Activated CD8-positive, alpha-beta memory T cell treated with anti-CD3 and anti-CD28 coated beads for 24 hours (primary cell): Measurements from ENCODE around the gene PRKACB.
"Not testable (repeated sequence)": the region's sequence is repeated elsewhere in the genome, so short reads cannot be mapped to it uniquely, and the experiment has no call there.

Experiments used
- DNase-seq: peaks from one replicate; pipeline ENCODE4 v3.0.0-alpha.2; 2020

Gene PRKACB

DNA sequence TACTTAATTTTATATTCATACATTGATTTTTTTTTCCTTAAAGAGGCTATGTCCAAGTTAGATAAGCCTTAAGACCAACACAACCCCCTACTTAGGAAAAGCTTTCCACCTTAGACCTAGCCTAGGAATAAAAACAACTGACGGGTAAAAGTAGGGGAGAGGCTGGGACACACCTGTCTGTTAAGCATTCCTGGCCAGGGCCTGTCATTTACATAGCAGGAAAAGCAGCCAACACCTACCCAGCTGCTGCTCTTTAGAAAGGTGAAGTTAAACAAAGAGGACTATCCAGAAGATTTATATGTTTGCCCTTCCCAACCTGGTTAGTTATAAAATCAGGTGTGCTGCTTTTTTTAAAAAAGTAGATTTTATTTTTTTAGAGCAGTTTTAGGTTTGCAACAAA is 128.3 kb downstream of the PRKACB start:
- DNase-seq = no peak

DNA sequence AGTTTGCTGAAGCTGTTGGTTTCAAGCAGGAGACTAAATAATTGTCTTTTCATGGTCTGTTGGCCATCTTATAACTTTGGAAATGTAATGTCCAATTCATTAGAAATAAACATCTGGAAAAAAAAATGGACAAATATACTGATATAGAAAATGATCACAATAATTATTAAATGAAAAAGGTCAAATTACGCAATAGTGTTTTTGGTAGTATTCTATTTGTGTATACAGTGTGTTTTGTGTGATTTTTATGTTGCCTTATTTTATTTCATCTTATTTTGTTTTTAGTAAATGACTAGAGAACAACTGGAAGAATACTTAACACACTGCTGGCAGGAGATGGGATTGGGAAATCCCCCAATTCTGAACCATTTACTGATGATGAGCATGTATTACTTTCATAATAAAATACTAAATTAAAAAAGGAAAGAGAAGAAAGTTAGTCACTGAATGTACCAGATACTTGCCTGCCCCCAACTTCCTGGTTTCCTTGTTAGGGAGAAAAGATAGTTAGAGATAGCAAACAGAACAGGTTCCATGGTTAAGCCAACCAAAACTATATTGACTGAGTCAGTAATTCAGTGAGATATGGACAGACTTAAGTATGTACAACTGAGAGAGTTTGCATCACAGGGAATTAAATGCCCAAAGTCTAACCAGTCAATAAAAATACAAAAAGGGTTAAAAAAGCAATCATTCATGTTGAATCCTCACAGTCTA is 133.4 kb downstream of the PRKACB start:
- no peak for DNase-seq

DNA sequence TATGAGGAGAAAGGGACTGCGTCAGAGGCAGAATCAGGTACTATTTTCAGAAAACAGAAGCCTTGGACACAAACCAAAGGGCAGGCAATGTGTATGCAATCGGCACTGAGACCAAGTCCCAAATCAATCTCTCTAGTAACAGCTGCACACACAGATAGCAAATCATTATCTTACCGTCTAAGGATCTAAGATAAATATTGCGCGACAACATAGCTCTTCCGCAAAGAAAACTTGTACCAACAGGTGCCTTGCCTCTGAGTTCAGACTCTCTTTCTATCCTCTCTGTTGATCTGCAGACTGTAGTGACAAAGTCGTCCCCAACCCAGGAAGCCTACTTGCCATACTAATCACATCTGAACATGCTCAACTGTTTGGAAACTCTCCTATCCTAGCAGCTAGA is 134.8 kb downstream of the PRKACB start:
- no peak for DNase-seq

DNA sequence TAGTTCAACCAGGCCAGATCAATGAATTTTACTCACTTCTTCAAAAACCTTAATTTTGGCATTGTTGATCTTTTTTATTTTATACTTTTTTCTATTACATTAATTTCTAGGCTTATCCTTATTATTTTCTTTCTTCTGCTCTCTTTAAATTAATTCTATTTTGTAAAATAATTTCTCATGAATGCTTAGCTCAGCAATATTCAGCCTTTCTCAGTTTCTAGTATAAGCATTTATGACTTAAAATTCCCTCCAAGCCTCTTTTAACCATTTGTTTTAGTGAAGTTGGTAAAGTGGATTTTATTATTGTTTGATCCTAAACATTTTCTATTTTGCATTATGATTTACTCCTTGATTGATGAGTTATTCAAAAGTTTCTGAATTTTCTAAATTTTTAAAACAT is 136.8 kb downstream of the PRKACB start:
- no peak for DNase-seq

DNA sequence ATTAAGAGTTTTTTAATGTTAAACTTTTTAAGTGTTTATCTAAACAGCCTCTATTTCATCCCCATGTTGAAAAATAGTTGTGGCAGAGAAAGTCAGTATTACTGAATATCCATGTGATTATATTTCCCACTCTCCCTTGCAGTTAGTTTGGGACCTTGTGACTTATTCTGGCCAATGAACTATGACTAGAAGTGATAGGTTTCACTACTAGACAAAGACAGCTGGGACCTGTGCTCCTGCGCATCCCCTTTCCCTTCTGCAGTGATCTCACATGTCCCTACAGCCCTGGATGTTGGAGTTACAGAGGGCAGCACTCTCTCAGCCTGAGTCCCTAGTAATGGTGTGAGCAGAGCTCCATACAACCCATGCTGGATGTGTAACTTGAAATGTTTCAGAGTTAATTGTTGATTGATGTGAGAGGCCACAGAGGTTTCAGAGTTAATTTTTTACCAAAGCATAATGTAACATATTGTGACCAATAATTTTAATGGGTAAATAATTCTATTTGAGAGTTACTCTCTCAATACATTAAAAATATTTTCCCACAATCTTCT is 138.8 kb downstream of the PRKACB start:
- no peak for DNase-seq

DNA sequence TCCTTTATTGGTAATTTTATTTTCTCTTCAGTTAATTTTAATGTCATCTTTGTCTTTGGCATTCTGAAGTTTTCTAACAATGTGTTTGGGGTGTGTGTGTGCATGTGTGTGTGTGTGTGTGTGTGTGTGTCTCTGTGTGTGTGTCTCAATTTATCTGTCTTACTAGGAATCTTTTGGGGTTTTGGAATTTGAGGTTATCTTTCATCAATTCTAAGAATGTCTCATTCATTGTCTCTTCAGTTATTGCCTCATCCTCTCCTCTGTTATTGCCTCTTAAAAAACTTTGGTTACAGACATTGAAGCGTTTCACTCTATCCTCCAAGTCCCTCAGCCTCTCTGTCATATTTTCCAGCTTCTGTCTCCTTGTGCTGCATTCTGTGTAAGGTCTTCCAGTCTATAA is 139.3 kb downstream of the PRKACB start:
- no peak for DNase-seq

DNA sequence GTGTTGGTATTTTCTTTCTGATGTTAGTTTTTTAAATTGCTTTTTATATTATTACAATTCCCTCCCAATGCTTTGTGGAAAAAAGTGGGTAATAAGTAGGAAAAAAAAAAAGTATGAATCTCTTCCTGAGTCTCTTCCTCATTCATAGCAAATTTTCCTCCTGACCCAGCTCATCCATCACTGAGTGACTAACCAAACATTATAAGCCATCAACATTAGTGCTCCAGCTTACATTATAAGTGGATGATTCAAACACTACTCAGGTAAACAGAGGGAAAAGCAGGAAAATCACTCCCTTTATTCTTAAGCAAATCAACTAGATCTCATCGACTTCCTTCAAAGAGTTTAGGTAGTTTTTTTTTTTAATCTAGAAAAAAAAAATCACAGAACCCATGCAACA is 142.0 kb downstream of the PRKACB start:
- DNase-seq = no peak

DNA sequence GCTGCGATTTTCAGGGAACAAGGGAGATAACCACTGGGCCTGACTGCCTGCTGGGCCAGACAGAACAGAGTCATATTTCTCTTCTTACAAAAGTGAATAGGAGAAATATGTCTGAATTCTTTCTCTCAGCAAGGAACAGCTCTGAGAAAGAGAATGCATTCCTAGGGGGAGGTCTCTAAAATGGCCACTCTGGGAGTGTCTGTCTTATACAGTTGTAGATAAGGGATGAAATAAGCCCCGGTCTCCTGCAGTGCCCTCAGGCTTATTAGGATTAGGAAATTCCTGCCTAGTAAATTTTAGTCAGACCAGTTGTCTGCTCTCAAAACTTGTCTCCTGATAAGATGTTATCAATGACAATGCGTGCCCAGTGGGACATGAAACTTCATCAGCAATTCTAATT is 143.3 kb downstream of the PRKACB start:
- not testable (repeated sequence) for DNase-seq
